ENCODE measurements around the gene PNPLA2. TPM values are rescaled to one million over a fixed set of nuclear protein-coding genes. Genes with fewer than 3 reads are reported as not detected.

The PNPLA2 gene
- total RNA-seq, 1 experiment from 2014 or later, result 66.5 TPM

DNA sequence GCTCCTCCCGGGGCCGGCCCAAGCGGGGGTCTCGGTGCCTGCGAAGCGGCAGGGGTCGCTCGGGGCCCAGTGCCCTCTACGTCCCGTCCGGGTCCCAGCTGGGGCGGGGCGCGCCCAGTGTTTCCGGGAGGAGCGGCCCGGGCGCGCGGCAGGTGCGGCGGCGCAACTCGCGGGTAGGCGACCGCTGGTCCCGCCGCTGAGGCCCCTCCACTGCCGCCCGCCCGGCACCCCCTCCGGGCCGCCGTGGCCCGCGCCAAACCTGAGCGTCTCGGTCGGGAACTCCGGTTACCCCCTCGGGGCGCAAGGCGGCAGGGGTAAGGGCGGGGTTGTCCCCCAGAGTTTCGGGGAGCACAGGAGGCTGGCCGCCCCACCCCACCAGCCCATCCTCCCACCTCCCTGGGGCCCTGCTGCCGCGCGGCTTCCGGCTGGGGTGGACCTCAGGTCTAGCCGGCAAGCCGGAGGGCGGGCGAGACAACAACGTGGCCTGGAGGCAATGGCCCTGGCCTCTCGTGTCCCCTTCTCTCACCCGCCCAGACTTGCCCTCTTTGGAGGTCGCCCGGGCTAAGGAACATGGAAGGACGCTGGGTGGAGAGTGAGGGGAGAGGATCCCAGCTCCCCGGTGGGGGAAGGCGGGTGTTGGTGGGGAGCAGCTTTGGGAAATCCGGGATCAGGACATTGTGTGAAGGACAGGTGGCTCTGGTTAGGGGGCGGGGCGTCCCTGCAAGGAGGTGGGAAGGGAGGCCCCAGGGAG lies 8.6 kb downstream of the PNPLA2 start:
- ATAC-seq (peak; percentile 7), DNase-seq (ENCODE audit: low spot score) (peak; percentile 77)
- peaks cover 29% of the 10 kb centered on the region for H3K27me3 Mint-ChIP-seq (ENCODE audit: low read depth)
- no peaks in the 10 kb centered on the region for H3K9me3 Mint-ChIP-seq
- CTCF ChIA-PET, result interaction anchor here (0.8 to 7.7 kb wide), 5 partner anchors 9 to 49 kb away, joined by 3 to 82 read pairs (median 16); partner anchors contain the start of genes PNPLA2, POLR2L and TSPAN4
- H3K4me3 Mint-ChIP-seq, result peak overlapping the region; percentile 76
- H3K27ac Mint-ChIP-seq, result peak overlapping the region; percentile 58
- POLR2A ChIA-PET, result interaction anchor here (1.1 to 4.7 kb wide), 4 partner anchors 8 to 18 kb away, joined by 4 to 38 read pairs (median 5); partner anchors contain the start of genes PNPLA2 and RPLP2
- peaks cover 39% of the 10 kb centered on the region for H3K4me1 Mint-ChIP-seq
- no peaks in the 10 kb centered on the region for H3K36me3 Mint-ChIP-seq
- TF ChIP-seq ZNF423 (CRISPR knock-in tag; IDR thresholded peaks at IDR 0.05), result no peak
- 0 out of 2 replicates have a peak, but pooled peaks have one; percentile 26 for TF ChIP-seq CBFB (CRISPR knock-in tag; IDR thresholded peaks at IDR 0.05; ENCODE audit: low read depth)
- TF ChIP-seq, protein P1, sequence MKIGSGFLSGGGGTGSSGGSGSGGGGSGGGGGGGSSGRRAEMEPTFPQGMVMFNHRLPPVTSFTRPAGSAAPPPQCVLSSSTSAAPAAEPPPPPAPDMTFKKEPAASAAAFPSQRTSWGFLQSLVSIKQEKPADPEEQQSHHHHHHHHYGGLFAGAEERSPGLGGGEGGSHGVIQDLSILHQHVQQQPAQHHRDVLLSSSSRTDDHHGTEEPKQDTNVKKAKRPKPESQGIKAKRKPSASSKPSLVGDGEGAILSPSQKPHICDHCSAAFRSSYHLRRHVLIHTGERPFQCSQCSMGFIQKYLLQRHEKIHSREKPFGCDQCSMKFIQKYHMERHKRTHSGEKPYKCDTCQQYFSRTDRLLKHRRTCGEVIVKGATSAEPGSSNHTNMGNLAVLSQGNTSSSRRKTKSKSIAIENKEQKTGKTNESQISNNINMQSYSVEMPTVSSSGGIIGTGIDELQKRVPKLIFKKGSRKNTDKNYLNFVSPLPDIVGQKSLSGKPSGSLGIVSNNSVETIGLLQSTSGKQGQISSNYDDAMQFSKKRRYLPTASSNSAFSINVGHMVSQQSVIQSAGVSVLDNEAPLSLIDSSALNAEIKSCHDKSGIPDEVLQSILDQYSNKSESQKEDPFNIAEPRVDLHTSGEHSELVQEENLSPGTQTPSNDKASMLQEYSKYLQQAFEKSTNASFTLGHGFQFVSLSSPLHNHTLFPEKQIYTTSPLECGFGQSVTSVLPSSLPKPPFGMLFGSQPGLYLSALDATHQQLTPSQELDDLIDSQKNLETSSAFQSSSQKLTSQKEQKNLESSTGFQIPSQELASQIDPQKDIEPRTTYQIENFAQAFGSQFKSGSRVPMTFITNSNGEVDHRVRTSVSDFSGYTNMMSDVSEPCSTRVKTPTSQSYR (CRISPR knock-in tag; IDR thresholded peaks at IDR 0.05), result 0 out of 2 replicates have a peak, but pooled peaks have one; percentile 43
- 0 out of 2 replicates have a peak, but pooled peaks have one; percentile 49 for TF ChIP-seq GABPB1 (CRISPR knock-in tag; IDR thresholded peaks at IDR 0.05)
- TF ChIP-seq, protein P2, sequence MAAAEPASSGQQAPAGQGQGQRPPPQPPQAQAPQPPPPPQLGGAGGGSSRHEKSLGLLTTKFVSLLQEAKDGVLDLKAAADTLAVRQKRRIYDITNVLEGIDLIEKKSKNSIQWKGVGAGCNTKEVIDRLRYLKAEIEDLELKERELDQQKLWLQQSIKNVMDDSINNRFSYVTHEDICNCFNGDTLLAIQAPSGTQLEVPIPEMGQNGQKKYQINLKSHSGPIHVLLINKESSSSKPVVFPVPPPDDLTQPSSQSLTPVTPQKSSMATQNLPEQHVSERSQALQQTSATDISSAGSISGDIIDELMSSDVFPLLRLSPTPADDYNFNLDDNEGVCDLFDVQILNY (CRISPR knock-in tag; IDR thresholded peaks at IDR 0.05), result peak; percentile 39; the same call in 1 of the 2 replicates
- no peak for TF ChIP-seq CREB1 (CRISPR knock-in tag; IDR thresholded peaks at IDR 0.05)
- peak; percentile 73; the same call in 1 of the 2 replicates for TF ChIP-seq ETV6 (CRISPR knock-in tag; IDR thresholded peaks at IDR 0.05)
- 0 out of 2 replicates have a peak, but pooled peaks have one; percentile 56 for TF ChIP-seq FOXK1 (CRISPR knock-in tag; IDR thresholded peaks at IDR 0.05)
- TF ChIP-seq, protein P3, sequence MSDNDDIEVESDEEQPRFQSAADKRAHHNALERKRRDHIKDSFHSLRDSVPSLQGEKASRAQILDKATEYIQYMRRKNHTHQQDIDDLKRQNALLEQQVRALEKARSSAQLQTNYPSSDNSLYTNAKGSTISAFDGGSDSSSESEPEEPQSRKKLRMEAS (CRISPR knock-in tag; IDR thresholded peaks at IDR 0.05), result peak; percentile 43; the same call in 1 of the 2 replicates
- TF ChIP-seq, protein P4, sequence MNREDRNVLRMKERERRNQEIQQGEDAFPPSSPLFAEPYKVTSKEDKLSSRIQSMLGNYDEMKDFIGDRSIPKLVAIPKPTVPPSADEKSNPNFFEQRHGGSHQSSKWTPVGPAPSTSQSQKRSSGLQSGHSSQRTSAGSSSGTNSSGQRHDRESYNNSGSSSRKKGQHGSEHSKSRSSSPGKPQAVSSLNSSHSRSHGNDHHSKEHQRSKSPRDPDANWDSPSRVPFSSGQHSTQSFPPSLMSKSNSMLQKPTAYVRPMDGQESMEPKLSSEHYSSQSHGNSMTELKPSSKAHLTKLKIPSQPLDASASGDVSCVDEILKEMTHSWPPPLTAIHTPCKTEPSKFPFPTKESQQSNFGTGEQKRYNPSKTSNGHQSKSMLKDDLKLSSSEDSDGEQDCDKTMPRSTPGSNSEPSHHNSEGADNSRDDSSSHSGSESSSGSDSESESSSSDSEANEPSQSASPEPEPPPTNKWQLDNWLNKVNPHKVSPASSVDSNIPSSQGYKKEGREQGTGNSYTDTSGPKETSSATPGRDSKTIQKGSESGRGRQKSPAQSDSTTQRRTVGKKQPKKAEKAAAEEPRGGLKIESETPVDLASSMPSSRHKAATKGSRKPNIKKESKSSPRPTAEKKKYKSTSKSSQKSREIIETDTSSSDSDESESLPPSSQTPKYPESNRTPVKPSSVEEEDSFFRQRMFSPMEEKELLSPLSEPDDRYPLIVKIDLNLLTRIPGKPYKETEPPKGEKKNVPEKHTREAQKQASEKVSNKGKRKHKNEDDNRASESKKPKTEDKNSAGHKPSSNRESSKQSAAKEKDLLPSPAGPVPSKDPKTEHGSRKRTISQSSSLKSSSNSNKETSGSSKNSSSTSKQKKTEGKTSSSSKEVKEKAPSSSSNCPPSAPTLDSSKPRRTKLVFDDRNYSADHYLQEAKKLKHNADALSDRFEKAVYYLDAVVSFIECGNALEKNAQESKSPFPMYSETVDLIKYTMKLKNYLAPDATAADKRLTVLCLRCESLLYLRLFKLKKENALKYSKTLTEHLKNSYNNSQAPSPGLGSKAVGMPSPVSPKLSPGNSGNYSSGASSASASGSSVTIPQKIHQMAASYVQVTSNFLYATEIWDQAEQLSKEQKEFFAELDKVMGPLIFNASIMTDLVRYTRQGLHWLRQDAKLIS (CRISPR knock-in tag; IDR thresholded peaks at IDR 0.05; ENCODE audit: borderline replicate concordance), result no peak
- TF ChIP-seq, protein P5, sequence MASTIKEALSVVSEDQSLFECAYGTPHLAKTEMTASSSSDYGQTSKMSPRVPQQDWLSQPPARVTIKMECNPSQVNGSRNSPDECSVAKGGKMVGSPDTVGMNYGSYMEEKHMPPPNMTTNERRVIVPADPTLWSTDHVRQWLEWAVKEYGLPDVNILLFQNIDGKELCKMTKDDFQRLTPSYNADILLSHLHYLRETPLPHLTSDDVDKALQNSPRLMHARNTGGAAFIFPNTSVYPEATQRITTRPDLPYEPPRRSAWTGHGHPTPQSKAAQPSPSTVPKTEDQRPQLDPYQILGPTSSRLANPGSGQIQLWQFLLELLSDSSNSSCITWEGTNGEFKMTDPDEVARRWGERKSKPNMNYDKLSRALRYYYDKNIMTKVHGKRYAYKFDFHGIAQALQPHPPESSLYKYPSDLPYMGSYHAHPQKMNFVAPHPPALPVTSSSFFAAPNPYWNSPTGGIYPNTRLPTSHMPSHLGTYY (CRISPR knock-in tag; IDR thresholded peaks at IDR 0.05), result no peak
- TF ChIP-seq, protein P6, sequence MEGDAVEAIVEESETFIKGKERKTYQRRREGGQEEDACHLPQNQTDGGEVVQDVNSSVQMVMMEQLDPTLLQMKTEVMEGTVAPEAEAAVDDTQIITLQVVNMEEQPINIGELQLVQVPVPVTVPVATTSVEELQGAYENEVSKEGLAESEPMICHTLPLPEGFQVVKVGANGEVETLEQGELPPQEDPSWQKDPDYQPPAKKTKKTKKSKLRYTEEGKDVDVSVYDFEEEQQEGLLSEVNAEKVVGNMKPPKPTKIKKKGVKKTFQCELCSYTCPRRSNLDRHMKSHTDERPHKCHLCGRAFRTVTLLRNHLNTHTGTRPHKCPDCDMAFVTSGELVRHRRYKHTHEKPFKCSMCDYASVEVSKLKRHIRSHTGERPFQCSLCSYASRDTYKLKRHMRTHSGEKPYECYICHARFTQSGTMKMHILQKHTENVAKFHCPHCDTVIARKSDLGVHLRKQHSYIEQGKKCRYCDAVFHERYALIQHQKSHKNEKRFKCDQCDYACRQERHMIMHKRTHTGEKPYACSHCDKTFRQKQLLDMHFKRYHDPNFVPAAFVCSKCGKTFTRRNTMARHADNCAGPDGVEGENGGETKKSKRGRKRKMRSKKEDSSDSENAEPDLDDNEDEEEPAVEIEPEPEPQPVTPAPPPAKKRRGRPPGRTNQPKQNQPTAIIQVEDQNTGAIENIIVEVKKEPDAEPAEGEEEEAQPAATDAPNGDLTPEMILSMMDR (IDR thresholded peaks at IDR 0.05), result no peak
- TF ChIP-seq, protein P7, sequence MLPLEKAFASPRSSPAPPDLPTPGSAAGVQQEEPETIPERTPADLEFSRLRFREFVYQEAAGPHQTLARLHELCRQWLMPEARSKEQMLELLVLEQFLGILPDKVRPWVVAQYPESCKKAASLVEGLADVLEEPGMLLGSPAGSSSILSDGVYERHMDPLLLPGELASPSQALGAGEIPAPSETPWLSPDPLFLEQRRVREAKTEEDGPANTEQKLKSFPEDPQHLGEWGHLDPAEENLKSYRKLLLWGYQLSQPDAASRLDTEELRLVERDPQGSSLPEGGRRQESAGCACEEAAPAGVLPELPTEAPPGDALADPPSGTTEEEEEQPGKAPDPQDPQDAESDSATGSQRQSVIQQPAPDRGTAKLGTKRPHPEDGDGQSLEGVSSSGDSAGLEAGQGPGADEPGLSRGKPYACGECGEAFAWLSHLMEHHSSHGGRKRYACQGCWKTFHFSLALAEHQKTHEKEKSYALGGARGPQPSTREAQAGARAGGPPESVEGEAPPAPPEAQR (CRISPR knock-in tag; IDR thresholded peaks at IDR 0.05), result no peak
- TF ChIP-seq SP1 (CRISPR knock-in tag; conservative IDR thresholded peaks at IDR 0.05), result peak; percentile 39
- peak; percentile 23; the same call in 1 of the 2 replicates for TF ChIP-seq ESRRA (CRISPR knock-in tag; IDR thresholded peaks at IDR 0.05; ENCODE audit: borderline replicate concordance)
- TF ChIP-seq, protein P8, sequence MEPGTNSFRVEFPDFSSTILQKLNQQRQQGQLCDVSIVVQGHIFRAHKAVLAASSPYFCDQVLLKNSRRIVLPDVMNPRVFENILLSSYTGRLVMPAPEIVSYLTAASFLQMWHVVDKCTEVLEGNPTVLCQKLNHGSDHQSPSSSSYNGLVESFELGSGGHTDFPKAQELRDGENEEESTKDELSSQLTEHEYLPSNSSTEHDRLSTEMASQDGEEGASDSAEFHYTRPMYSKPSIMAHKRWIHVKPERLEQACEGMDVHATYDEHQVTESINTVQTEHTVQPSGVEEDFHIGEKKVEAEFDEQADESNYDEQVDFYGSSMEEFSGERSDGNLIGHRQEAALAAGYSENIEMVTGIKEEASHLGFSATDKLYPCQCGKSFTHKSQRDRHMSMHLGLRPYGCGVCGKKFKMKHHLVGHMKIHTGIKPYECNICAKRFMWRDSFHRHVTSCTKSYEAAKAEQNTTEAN (CRISPR knock-in tag; IDR thresholded peaks at IDR 0.05), result no peak
- TF ChIP-seq, protein P9, sequence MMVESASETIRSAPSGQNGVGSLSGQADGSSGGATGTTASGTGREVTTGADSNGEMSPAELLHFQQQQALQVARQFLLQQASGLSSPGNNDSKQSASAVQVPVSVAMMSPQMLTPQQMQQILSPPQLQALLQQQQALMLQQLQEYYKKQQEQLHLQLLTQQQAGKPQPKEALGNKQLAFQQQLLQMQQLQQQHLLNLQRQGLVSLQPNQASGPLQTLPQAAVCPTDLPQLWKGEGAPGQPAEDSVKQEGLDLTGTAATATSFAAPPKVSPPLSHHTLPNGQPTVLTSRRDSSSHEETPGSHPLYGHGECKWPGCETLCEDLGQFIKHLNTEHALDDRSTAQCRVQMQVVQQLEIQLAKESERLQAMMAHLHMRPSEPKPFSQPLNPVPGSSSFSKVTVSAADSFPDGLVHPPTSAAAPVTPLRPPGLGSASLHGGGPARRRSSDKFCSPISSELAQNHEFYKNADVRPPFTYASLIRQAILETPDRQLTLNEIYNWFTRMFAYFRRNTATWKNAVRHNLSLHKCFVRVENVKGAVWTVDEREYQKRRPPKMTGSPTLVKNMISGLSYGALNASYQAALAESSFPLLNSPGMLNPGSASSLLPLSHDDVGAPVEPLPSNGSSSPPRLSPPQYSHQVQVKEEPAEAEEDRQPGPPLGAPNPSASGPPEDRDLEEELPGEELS (CRISPR knock-in tag; IDR thresholded peaks at IDR 0.05), result no peak
